ENCODE measurements around the gene C1RL.
"Not testable (repeated sequence)": the region's sequence is repeated elsewhere in the genome, so short reads cannot be mapped to it uniquely, and the experiment has no call there.

The C1RL gene

GRCh38 chr12:7061596-7061995, 47.4 kb downstream of the C1RL start:
- DNase-seq (ENCODE audit: low spot score) = no peak

- DNase-seq (ENCODE audit: low spot score) = no peak
These were observed 47.9 kb downstream of the C1RL start for GRCh38 chr12:7061138-7061537.

- DNase-seq (ENCODE audit: low spot score) = no peak
These were observed 48.6 kb downstream of the C1RL start, which contains the start of gene C1S for GRCh38 chr12:7060353-7060954. C1S (plus strand) TSS chr12:7060718; CDS start chr12:7061913, 1,195 bp downstream.

- DNase-seq (ENCODE audit: low spot score) = no peak
These were observed 49.2 kb downstream of the C1RL start for GRCh38 chr12:7059780-7060179.

GRCh38 chr12:7058850-7059395, 50.1 kb downstream of the C1RL start:
- no peak for DNase-seq (ENCODE audit: low spot score)

GRCh38 chr12:7058163-7058845, 50.7 kb downstream of the C1RL start:
- DNase-seq (ENCODE audit: low spot score) = no peak

GRCh38 chr12:7055736-7056135, 53.3 kb downstream of the C1RL start:
- not testable (repeated sequence) for DNase-seq (ENCODE audit: low spot score)

GRCh38 chr12:7054925-7055324, 54.1 kb downstream of the C1RL start:
- no peak for DNase-seq (ENCODE audit: low spot score)

GRCh38 chr12:7049973-7050372, 59.0 kb downstream of the C1RL start:
- not testable (repeated sequence) for DNase-seq (ENCODE audit: low spot score)

- DNase-seq (ENCODE audit: low spot score) = not testable (repeated sequence)
These were observed 59.5 kb downstream of the C1RL start for GRCh38 chr12:7049445-7049951.

GRCh38 chr12:7047306-7047705, 61.7 kb downstream of the C1RL start:
- DNase-seq (ENCODE audit: low spot score) = no peak

- DNase-seq (ENCODE audit: low spot score) = no peak
These were observed 62.5 kb downstream of the C1RL start for GRCh38 chr12:7046383-7047105.

- DNase-seq (ENCODE audit: low spot score) = no peak
These were observed 63.1 kb downstream of the C1RL start for GRCh38 chr12:7045913-7046312.
